Inferior parietal cortex (tissue), 1 donor: ENCODE measurements around the gene CSNK1D.
"Not testable (repeated sequence)": the region's sequence is repeated elsewhere in the genome, so short reads cannot be mapped to it uniquely, and the experiment has no call there.

ENCODE experiments used
- DNase-seq: peaks from one replicate; pipeline ENCODE4 v3.0.0-alpha.2; 2016; ENCODE audit errors: extremely low spot score

Gene CSNK1D

DNA sequence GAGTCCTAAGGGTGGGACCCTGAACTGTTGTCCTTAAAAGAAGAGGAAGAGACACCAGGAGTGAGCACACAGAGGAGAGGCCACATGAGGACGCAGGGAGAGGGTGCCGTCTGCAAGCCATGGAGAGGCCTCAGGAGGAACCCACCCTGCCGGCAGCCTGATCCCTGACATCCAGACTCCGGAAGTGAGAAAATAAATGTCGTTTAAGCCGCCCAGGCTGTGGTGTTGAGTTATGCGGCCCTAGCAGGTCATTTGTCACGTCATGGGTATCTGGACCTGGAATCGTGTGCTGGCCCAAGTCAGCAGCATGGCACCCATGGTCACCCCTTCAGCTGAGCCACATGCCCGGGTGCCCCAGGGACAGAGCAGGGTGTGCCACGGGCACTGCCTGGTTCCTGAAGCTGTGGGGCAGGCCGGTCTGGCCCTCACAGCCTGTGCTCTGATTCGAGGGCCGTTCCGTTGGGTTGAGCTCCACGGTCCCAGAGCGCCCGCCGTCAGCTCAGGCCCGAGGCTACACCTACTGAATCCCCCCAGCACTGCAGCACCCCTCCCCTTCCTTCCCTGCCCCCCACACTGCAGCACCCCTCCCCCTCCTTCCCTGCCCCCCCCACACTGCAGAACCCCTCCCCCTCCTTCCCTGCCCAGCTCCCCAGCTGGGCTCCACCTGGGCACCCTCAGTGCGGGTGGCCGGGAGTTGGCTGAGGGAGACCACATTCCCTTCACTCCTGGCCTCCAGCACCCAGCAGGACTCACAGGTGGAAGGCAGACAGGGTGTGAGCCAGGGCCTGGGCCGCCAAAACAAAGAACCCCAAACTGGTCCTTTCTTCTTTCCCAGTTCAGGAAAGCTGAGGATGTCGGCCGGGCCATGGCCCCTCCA, 58.2 kb downstream of the CSNK1D start:
- DNase-seq = no peak

DNA sequence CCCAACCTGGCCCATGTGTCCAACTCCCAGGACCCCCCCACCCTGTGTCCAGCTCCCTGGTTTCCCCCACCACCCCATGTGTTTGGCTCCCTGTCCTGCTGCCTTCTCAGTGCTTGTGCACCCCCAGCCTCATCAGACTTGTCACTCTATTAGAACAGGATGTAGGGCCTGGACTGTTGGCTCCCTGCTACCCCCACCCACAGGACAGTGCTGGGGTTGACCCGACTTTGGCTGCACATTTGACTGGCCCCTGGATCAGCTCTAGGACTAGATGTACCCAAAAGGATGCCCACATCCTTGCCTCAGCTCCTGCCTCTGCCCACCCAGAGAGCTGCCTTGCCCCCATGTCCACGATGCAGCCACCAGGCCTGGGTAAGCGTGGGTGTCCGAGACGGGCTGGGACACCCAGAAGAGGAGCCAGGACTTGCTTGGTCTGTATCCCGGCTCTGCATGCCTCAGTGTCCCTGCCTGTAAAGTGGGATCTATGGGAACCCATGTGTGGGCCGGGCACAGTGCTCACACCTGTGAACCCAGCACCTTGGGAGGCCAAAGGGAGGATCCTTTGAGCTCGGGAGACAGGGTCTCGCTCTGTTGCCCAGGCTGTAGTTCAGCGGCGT, 59.4 kb downstream of the CSNK1D start:
- no peak for DNase-seq

DNA sequence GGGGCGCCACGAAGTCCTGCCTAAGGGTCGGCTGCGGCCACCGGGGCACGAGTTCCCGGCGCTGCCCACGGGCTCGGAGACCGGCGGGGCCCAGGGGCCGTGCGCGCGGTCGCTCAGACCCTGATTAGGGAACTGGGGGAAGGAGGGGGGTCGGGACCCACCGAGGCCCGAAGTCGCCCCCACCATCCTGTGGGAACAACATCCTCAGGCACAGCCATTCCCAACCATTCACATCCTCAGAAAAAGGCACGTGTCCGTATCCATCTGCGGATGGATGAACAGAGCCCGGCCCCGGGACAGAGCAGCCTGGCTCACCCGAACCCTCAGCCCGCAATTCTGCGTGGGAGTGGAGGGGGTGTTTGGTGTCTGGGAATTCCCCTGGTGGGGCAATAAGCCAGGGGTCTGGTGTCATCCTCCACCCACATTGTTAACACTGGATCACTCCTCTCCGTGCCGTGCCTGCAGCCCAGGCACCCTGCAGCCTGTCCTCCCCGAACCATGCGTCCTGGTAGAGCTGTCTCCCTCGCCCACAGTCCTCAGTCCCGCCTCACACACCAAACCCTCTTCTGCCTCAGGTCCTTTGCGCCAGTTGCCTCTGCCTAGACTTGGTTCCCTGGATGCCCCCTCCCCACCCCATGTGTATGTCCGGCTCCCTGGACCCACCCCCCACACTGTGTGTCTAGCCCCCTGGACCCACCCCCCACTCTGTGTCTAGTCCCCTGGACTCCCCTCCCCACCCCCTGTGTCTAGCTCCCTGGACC, 60.1 kb downstream of the CSNK1D start:
- peak; percentile 60 for DNase-seq

DNA sequence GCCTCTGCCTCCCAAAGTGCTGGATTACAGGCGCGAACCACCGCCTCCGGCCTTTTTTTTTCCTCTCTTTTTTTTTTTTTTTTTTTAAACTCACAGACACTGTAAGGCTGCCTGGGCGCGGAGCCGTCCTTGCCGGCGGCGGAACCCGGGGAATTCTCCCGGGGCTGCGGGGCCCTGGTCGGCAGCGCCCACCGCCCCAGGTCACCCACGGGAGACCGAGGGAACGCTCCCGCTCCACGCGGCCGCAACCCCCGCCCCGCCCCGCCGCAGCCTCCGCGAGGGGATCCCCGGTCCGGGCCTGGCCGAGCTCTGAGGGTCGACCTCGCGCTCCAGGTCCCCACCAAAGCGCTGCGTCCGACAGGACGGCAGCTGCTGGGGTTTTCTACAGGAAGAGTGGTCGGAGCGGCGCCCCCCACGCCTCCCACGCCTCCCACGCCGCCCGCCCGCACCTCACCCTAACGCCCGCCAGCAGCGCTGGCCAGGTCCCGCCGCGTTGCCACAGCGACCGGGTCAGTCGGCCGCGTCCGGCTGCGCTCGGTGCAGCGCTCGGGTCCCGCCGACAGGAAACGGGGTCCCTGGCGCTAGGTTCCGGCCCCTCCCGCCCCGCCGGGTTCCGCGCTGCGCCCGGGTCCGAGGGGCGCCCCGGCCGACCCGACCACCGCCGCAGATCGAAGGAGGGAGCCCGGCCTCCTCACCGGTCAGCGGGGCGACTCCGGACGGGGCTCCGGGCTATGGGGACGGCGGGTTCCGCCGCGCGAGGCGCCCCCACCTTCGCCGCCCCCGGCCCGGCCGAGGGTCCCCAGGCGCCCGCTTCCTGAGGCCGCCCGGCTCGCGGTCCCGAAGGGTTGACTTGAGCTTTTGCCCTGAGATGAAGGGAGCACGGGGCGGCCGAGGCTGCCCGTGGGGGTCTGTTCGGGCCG, 60.9 kb downstream of the CSNK1D start, which contains the start of gene CCDC57:
TSS of gene CCDC57 (minus strand) at position 512 of the 920 bp plus-strand sequence. CDS start 10,898 bp downstream, outside the sequence.
- peak; percentile 60 for DNase-seq

DNA sequence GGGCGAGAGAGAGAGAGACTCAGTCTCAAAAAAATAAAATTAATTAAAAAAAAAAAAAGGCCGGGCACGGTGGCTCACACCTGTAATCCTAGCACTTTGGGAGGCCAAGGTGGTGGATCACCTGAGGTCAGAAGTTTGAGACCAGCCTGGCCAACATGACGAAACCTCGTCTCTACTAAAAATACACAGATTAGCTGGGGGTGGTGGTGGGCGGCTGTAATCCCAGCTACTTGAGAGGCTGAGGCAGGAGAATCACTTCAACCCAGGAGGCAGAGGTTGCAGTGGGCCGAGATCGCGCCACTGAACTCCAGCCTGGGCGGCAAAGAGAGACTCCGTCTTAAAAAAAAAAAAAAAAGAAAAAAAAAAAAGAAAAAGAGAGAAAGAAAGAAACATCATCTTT, 62.8 kb downstream of the CSNK1D start:
- not testable (repeated sequence) for DNase-seq

DNA sequence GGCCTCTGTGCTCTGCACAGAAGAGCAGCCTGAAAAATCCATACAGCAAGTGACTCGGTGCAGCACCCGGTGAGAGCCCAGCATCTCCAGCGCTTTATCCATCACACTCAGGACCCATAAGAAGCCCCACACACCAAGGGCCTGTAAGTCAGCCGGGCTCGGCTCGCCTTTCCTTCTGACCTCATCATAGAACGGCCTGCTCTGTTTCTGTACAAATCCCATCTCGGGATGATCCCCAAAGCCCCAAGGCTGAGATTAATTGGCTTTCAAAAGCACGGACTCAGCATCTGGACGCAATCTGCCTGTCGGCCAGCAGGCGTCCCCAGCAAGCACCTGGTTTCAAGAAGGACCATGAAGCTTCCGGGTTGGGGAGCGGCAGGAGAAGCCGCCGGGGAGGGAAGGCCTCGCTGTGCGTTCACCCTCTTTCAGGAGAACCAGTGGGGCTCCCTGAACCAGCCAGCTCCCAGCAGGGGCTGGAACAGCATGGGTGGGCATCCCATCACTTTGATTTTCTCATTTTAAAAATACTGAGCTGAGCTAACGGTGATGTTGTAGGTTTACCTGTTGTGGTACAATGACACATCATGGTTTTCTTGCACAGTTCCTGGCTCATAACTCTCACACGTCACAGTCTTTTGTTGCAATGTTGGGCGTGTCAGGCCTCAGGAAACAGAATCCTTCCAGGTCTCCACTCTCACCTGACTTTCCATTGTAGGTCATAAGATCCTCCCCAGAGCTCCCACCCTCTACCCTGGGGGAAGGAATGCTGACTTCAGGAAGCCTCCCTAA, 67.6 kb downstream of the CSNK1D start:
- DNase-seq = peak; percentile 83

DNA sequence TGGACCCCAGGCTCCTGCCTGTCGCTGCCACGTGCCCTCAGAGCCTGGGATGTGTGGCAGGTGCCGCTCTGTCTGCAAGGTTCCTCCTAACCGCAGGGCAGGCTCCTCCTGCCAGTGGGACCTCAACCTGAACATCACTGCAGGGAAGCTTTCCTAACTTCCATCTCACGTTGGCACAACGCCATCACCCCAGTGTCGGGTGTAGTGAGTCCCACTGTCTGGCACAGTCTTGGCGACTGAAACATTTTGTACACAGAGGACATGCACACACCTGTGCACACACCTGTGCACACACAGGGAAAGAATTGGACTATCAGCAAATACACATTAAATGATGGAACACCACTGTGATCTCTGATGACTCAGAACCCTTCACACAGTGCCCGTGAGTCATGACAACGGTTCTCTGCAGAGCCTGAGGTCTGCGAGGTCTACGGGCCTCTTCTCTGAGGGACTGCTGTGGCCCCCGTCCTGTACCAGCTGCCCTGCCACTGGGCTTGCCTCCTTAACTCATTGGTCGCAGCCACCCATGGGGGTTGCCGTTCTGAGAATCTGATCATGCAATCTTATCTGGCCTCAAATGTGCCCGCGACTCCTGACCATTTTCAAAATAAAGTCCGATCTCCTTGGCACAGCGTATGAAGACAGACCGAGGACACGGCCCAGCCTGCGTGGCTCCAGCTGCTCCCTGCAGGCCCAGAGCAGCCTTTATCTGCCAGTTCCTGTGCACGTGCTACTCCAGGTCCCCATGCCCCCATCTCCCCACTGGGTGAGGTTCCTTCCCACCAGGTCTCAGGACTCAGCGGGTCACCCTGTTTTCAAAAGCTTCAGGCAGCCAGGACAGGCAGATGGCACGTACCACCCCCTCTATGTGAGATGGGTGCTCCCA, 68.4 kb downstream of the CSNK1D start:
- DNase-seq = no peak

DNA sequence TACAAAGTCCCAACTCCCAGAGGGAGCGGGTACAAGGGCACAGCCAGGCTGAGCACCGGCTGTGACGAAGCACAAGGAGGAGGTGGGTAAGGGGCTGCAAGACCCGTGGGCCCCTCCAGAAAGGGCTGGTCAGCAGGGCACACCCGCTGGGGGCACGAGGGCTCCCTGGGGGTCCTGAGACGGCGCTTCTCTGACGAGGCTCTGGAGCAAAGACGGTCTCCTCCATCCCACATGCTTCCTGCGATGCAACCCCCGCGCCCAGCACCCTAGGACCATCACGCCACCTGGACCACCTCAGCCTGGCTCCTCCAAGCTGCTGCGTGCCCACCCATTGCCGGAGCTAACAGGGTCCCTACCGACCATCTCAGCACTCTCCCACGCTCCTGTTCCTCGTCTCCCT, 69.6 kb downstream of the CSNK1D start:
- DNase-seq = no peak

DNA sequence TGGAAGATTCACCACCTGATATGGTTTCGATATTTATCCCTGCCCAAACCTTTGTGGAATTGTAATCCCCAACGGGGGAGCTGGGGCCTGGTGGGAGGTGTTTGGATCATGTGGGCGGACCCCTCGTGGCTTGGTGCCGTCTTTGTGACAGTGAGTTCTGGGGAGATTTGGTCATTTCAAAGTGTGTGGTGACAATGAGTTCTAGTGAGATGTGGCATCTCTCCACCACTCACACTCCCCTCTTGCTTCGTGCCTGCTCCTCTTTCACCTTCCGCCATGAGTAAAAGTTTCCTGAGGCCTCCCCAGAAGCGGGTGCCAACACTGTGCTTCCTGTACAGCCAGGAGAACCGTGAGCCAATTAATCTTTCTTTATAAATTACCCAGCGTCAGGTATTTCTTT, 70.5 kb downstream of the CSNK1D start:
- DNase-seq = no peak

DNA sequence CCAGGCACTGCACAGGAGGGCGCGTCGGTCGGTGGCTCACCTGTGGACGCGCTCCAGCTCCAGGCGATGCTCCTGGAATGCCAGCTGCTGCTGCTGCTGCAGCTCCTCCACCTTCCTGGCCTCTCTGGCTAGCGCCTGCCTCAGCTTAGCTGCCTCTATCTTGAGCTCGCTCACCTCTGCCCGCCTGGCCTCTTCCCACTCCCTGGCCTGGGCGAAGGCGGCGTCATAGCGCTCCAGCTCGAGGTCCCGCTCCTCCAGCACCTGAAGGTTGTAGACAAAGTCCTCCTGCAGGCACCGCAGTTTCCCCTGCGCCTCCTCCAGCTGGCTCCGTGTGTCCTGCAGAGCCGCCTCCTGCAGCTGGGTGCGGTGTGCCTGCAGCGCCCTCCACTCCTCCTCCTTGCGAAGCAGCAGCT, 72.0 kb downstream of the CSNK1D start:
- no peak for DNase-seq

DNA sequence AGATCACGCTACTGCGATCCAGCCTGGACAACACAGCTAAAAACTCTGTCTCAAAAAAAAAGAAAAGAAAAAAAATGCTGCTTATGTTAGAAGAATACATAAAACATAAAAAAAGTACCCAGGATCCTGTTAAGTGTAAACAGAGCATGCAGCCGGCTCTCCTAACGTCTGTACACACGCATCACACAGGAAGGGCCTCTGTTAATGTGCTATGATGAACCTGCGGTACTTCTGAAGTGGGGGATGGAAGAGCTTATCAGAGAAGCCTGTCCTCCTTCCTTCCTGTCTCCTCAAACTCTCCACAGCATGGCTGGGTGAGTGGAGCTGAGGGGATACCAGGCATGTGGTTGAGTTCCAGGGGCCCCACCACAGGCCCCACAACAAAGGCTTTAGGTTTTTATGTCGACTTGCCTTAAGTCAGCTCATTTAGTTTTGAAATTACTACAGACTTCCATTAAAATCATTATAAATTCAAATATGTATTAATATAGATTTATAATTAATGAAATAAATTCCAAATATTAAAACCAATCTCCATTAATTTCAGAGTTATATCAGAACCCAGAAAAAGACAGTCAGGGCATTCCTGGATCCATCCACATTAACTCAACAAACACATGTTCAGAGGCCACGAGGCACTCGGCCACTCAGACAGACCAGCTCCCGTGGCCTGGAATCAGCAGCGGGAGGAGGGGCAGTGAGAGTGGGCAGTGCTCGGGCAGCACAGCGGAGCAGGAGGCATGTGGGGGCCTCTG, 72.6 kb downstream of the CSNK1D start:
- DNase-seq = no peak

DNA sequence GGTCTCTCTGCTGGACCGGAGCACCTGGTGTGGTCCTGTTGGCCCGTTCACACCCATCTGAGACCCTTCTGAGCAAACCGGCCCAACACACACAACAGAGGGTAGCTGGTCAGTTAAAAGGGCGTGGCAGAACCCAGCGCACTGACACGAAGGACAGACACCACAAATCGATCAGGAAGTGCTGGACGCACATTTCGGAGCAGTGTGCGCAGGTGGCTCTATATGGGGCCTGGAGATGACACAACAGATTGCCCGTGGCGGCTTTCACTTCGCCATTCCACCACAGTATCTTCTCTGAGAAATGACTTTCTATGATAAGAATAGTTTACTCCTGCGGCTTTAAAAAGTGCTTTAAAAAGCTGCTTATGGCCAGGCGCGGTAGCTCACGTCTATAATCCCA, 73.4 kb downstream of the CSNK1D start:
- no peak for DNase-seq

DNA sequence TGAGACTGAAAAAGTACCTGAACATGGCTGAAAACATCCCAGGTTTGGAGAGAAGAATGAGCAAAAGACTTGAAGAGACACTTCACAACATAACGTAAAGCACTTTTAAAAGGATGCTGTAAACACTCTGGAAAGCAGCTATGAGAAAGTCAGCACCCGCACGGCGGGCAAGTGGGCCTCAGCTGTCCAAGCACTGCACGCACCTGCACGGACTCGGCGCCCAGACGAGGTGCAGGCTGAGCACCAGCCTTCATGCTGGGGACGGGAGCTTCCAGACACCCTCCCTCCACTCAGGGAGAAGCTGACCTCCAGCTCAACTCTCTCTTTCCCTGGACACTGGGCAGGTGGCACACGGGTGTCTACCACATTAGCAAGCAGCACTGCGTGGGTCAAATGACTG, 74.0 kb downstream of the CSNK1D start:
- no peak for DNase-seq

DNA sequence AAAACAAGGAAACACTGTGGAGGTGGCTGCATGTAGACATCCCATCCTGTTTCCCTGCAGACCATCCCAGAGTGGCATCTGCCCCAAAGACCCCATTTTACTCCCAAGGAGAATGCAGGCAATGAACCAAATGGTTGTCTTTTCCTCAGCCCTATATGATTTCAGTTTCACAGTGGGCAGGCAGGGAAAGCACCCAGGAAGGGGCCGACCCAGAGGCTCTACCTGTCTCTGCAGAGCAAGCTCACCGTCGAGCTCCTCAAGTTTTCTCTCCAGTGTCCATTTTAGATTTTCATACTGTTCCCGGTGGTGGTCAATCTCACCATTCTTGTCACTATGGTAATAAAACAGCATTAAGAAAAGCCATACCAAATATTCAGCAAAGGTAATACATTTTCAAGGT, 75.4 kb downstream of the CSNK1D start:
- no peak for DNase-seq

DNA sequence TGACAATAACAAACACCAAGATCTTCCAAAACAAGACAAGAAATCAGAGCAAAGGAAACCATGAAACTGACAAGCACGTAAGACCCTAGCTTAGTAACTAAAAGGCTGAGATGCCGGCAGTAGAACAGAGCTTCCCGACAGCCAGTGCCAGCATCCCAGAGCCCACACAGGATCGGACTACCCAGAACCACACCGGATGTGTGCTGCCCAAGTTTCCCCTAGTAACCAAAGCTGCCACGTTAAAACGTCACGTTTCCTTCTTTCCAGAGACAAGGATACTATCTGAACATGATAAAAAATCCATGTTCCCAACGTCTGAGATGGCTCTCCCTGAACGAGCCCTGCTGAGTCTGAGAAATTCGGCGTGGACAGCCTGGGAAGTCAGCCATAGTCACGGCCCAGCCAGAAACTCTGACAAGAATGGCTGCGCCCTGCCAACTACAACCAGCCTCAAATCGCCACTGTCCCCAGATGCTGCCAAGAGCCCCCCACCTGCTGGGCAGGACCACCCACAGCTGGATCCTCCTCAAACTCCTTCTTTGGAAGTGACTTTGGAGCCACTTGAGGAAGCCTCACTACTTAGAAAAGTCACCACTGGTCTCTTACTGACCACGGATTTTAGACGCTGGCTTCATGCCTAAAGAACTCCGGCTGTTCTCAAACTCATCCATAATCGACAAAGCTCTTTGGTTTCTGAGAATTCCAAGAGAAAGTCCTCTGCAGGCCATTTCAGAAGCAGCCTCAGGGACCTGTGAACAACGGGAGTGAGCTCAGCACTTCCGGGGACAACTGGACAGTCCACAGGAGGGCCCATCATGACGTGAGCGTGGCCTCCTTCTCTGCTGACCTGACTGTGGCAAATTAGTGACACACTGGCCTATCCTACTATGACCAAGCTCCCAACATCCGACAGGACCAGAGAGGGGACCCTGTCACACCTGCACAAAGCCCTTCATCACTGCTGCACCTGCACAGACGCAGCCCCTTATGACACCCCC, 77.5 kb downstream of the CSNK1D start:
- DNase-seq = no peak

DNA sequence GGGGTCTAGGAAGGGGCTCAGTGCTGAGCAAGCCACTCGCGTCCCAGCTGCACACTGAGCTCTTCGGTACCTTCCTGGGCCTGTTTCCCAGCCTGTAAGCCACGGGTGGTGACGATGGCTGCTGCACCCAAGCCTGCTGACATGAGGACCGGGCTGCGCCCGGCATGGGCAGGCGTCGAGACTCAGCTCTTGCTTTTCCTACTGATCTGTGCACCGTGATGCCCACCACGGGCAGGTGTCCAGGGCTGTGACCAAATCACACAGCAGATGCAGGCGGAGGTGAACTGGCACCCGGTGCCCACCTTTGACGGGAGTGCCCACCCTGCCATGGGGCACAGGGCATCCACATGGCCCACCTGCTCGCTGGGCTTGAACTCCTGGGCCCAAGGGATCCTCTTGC, 78.7 kb downstream of the CSNK1D start:
- no peak for DNase-seq

DNA sequence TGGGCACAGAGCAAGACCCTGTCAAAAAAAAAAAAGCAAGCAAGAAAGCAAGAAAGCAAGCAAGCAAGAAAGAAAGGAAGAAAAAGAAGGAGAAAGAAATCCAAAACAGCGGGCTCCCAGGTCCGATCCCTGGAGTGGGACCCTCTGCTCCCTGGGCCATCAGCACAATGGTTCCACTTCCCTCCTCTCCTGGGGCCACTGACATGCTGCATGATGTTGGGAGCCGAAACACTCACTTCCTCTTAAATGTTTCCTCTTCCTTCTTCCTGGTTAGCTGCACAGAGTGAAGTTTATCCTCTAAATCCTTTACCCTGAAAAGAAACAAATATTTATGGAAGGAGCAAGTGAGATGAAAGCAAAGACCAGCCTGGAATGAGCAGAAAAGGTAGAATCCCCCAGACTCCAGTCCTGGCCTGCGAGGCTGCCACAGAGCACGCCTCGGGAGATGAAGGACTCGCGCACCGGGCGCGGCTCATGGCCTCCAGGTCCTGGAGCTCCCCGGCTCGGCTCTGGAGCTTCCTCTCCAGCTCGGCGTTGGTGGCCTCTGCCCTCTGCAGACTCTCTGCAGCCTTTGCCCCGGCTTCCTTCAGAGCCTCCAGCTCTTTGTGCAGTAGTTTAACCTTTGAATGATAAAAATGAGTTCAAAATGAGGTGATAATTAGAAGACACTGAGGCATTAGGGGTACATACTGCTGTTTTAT, 79.8 kb downstream of the CSNK1D start:
- no peak for DNase-seq
